ENCODE measurements around the gene SNRPD1.
"Not testable (repeated sequence)": the region's sequence is repeated elsewhere in the genome, so short reads cannot be mapped to it uniquely, and the experiment has no call there.

GRCh38 chr18:21621640-21622039, 9.5 kb downstream of the SNRPD1 start:
- TF ChIP-seq, protein P1, sequence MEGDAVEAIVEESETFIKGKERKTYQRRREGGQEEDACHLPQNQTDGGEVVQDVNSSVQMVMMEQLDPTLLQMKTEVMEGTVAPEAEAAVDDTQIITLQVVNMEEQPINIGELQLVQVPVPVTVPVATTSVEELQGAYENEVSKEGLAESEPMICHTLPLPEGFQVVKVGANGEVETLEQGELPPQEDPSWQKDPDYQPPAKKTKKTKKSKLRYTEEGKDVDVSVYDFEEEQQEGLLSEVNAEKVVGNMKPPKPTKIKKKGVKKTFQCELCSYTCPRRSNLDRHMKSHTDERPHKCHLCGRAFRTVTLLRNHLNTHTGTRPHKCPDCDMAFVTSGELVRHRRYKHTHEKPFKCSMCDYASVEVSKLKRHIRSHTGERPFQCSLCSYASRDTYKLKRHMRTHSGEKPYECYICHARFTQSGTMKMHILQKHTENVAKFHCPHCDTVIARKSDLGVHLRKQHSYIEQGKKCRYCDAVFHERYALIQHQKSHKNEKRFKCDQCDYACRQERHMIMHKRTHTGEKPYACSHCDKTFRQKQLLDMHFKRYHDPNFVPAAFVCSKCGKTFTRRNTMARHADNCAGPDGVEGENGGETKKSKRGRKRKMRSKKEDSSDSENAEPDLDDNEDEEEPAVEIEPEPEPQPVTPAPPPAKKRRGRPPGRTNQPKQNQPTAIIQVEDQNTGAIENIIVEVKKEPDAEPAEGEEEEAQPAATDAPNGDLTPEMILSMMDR (IDR thresholded peaks at IDR 0.05): not testable (repeated sequence)
- not testable (repeated sequence) for TF ChIP-seq POLR2AphosphoS5, POLR2A (IDR thresholded peaks at IDR 0.05)

Measured in upper lobe of left lung (tissue), 4 donors.